K562 (cell line): ENCODE measurements around the gene RAB1B. TPM values are rescaled to one million over a fixed set of nuclear protein-coding genes. Genes with fewer than 3 reads are reported as not detected.
A peak's percentile ranks its signal among the peaks of the same experiment; 100 is the strongest.

Source experiments
- CC2D1A ChIP-seq: fragments of 450-650 bp; IDR thresholded peaks from 2 replicates; pipeline ENCODE4 v1.6.1; 2017; ENCODE audit warnings: mild to moderate bottlenecking
- CXXC5 ChIP-seq: fragments of 250-450 bp; sonication (Bioruptor Pico); IDR thresholded peaks from 2 replicates; pipeline ENCODE4 v1.8.0; 2022; ENCODE audit warnings: inconsistent platforms, mild to moderate bottlenecking, moderate library complexity
- DMBX1 ChIP-seq: fragments of 250-450 bp; sonication (Bioruptor Pico); IDR thresholded peaks from 2 replicates; pipeline ENCODE4 v1.8.0; 2022; ENCODE audit warnings: inconsistent platforms, mild to moderate bottlenecking, moderate library complexity, borderline replicate concordance
- FOXP1 ChIP-seq: sonication (generic); formaldehyde crosslinking; IDR thresholded peaks from 2 replicates; pipeline ENCODE4 v1.8.0; 2022; ENCODE audit warnings: mild to moderate bottlenecking, missing genetic modification reagents
- IRF2 ChIP-seq: sonication (generic); formaldehyde crosslinking; IDR thresholded peaks from 2 replicates; pipeline ENCODE4 v1.8.1; 2022; ENCODE audit warnings: mild to moderate bottlenecking, missing genetic modification reagents
- MEIS2 ChIP-seq: fragments of 450-650 bp; IDR thresholded peaks from 2 replicates; pipeline ENCODE4 v1.6.1; 2014; ENCODE audit warnings: mild to moderate bottlenecking; ENCODE audit not compliant: partially characterized antibody
- SMAD1 ChIP-seq: fragments of 150-350 bp; IDR thresholded peaks from 2 replicates; pipeline ENCODE4 v1.6.1; 2014; ENCODE audit warnings: low read length, low read depth; ENCODE audit not compliant: partially characterized antibody
- ZNF146 ChIP-seq: IDR thresholded peaks from one replicate; pipeline ENCODE4 v1.6.1; 2018; ENCODE audit warnings: missing compliant biosample characterization; ENCODE audit not compliant: unreplicated experiment
- ZNF263 ChIP-seq: sonication (generic); formaldehyde crosslinking; IDR thresholded peaks from 2 replicates; pipeline ENCODE4 v1.8.0; 2022; ENCODE audit warnings: mild to moderate bottlenecking, missing genetic modification reagents, borderline replicate concordance
- ZNF282 ChIP-seq: sonication (generic); formaldehyde crosslinking; IDR thresholded peaks from 2 replicates; pipeline ENCODE4 v1.8.1; 2023; ENCODE audit warnings: missing genetic modification reagents
- ZNF75A ChIP-seq: fragments of 450-650 bp; formaldehyde crosslinking; IDR thresholded peaks from 2 replicates; pipeline ENCODE4 v1.4.0; 2020; ENCODE audit warnings: mild to moderate bottlenecking
- polyA plus RNA-seq, 8 experiments: library from polyadenylated mRNA; depleted of rRNA in 4 of 8; stranded (reverse) in 5 of 8; unstranded in 3 of 8; fragments of >200 nt; fragmentation: Nextera tagmentation in 2 of 8; fragmentation: Illumina TruSeq in 1 of 8; extraction: Ambion mirVana in 2 of 8; extraction: Trizol in 1 of 8; gene quantifications; 2 replicates each; pipeline versions ENCODE4 v1.2.1 to v1.2.3, GENCODE V29; 2011 to 2014; ENCODE audit warnings: inconsistent platforms in 1 of 8, missing spikeins in 1 of 8
- total RNA-seq, 7 experiments: library from RNA; depleted of rRNA in 6 of 7; stranded (reverse); fragments of >200 nt in 6 of 7; fragmentation: Illumina TruSeq in 2 of 7; extraction: Trizol in 2 of 7; gene quantifications; 2 replicates each; pipeline versions ENCODE4 v1.2.1 to v1.2.3, GENCODE V29; 2011 to 2021; ENCODE audit warnings: low replicate concordance in 1 of 7
- TF ChIP-seq, protein P1 (sequence below), 2 experiments: fragments of 450-650 bp; formaldehyde crosslinking in 1 of 2; IDR thresholded peaks; 2 replicates each; pipeline versions ENCODE4 v1.4.0 to v1.6.1; 2014 to 2020; ENCODE audit warnings: mild to moderate bottlenecking in 2 of 2, borderline replicate concordance in 1 of 2, low read depth in 1 of 2
- TF ChIP-seq, protein P2 (sequence below), 2 experiments: fragments of 450-650 bp in 1 of 2; sonication (generic) in 1 of 2; formaldehyde crosslinking; conservative IDR thresholded peaks; 2 replicates each; pipeline versions ENCODE4 v1.4.0 to v1.8.1; 2020 to 2022; ENCODE audit warnings: mild to moderate bottlenecking in 1 of 2, missing genetic modification reagents in 1 of 2
- TF ChIP-seq, protein P3 (sequence below): sonication (generic); IDR thresholded peaks from 2 replicates; pipeline ENCODE4 v1.6.1; 2016
- TF ChIP-seq, protein P4 (sequence below): sonication (generic); formaldehyde crosslinking; IDR thresholded peaks from 2 replicates; pipeline ENCODE4 v1.8.0; 2023; ENCODE audit warnings: mild to moderate bottlenecking, missing genetic modification reagents

The RAB1B gene
- total and polyA plus RNA-seq, 9 of the 15 experiments (the other 6 are each of a cell fraction or from before 2014, with no cell fraction given), result 5.6 to 146 (median 98.6) TPM

DNA sequence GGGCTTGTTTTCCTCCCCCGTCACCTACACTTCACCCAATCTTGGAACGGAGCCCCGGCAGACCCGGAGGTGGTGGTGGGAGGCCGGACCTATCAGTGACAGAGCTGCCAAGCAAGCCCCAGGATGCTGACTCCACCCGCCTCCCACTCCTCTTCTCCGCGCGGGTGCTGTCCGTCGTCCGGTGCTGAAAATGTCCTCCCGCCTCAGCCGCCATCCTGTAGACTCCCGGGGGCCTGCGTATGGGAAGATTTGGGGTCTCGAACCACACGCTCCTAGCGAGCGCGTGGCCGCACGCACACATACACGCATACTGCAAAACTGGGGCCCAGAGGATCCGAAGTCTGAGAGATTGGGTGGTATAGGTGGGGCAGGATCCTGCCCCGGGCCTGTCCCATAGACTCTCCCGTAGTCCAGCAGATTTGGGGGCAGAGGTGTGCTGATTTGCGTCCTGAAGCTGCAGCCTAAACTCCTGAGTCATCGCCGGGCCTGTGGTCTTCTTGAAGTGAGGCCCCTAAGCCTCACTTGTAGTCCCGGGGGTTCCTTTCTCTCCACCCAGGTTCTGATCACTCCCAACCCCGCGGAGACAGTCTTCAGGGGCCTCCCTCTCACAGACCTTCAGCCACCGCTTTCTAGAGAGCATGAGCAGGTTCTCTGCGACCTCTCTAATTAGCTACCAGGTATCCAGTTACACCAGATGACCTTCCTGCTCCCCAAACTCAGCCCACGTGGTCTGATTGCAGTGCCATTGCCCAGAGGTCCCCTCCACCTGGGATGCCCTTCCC is 21.3 kb downstream of the RAB1B start (continued):
- TF ChIP-seq, protein P1, sequence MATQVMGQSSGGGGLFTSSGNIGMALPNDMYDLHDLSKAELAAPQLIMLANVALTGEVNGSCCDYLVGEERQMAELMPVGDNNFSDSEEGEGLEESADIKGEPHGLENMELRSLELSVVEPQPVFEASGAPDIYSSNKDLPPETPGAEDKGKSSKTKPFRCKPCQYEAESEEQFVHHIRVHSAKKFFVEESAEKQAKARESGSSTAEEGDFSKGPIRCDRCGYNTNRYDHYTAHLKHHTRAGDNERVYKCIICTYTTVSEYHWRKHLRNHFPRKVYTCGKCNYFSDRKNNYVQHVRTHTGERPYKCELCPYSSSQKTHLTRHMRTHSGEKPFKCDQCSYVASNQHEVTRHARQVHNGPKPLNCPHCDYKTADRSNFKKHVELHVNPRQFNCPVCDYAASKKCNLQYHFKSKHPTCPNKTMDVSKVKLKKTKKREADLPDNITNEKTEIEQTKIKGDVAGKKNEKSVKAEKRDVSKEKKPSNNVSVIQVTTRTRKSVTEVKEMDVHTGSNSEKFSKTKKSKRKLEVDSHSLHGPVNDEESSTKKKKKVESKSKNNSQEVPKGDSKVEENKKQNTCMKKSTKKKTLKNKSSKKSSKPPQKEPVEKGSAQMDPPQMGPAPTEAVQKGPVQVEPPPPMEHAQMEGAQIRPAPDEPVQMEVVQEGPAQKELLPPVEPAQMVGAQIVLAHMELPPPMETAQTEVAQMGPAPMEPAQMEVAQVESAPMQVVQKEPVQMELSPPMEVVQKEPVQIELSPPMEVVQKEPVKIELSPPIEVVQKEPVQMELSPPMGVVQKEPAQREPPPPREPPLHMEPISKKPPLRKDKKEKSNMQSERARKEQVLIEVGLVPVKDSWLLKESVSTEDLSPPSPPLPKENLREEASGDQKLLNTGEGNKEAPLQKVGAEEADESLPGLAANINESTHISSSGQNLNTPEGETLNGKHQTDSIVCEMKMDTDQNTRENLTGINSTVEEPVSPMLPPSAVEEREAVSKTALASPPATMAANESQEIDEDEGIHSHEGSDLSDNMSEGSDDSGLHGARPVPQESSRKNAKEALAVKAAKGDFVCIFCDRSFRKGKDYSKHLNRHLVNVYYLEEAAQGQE (IDR thresholded peaks at IDR 0.05; ENCODE audit: borderline replicate concordance), result peak; percentile 100
- TF ChIP-seq, protein P1 (CRISPR knock-in tag; IDR thresholded peaks at IDR 0.05; ENCODE audit: low read depth), result peak; percentile 99
- TF ChIP-seq MEIS2 (no peak), ZNF75A (CRISPR knock-in tag) (no peak), ZNF146 (CRISPR knock-in tag) (peak; percentile 62), FOXP1 (peak; percentile 95), CXXC5 (peak; percentile 14), IRF2 (peak; percentile 83; the same call in 1 of the 2 replicates), ZNF263 (CRISPR knock-in tag) (peak; percentile 84), ZNF282 (CRISPR knock-in tag) (peak; percentile 84; the same call in 1 of the 2 replicates), SMAD1 (no peak), DMBX1 (CRISPR knock-in tag) (peak; percentile 84), CC2D1A (peak; percentile 57; the same call in 1 of the 2 replicates)
- TF ChIP-seq, protein P2, sequence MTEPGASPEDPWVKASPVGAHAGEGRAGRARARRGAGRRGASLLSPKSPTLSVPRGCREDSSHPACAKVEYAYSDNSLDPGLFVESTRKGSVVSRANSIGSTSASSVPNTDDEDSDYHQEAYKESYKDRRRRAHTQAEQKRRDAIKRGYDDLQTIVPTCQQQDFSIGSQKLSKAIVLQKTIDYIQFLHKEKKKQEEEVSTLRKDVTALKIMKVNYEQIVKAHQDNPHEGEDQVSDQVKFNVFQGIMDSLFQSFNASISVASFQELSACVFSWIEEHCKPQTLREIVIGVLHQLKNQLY (CRISPR knock-in tag; conservative IDR thresholded peaks at IDR 0.05), result 0 out of 4 replicates have a peak, but pooled peaks of 1 of the 2 experiments have one; percentile 55
- TF ChIP-seq, protein P3, sequence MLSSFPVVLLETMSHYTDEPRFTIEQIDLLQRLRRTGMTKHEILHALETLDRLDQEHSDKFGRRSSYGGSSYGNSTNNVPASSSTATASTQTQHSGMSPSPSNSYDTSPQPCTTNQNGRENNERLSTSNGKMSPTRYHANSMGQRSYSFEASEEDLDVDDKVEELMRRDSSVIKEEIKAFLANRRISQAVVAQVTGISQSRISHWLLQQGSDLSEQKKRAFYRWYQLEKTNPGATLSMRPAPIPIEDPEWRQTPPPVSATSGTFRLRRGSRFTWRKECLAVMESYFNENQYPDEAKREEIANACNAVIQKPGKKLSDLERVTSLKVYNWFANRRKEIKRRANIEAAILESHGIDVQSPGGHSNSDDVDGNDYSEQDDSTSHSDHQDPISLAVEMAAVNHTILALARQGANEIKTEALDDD, result 0 out of 2 replicates have a peak, but pooled peaks have one; percentile 16
- TF ChIP-seq, protein P4, sequence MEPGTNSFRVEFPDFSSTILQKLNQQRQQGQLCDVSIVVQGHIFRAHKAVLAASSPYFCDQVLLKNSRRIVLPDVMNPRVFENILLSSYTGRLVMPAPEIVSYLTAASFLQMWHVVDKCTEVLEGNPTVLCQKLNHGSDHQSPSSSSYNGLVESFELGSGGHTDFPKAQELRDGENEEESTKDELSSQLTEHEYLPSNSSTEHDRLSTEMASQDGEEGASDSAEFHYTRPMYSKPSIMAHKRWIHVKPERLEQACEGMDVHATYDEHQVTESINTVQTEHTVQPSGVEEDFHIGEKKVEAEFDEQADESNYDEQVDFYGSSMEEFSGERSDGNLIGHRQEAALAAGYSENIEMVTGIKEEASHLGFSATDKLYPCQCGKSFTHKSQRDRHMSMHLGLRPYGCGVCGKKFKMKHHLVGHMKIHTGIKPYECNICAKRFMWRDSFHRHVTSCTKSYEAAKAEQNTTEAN (CRISPR knock-in tag), result peak; percentile 68; the same call in 1 of the 2 replicates
